GM19035 (cell line): ENCODE results near the gene NOXA1.

Source experiments
- ATAC-seq: cut with Tn5 transposase; IDR thresholded peaks from one replicate; pipeline ENCODE4 v1.9.1; 2021; ENCODE audit not compliant: unreplicated experiment

NOXA1 gene

DNA sequence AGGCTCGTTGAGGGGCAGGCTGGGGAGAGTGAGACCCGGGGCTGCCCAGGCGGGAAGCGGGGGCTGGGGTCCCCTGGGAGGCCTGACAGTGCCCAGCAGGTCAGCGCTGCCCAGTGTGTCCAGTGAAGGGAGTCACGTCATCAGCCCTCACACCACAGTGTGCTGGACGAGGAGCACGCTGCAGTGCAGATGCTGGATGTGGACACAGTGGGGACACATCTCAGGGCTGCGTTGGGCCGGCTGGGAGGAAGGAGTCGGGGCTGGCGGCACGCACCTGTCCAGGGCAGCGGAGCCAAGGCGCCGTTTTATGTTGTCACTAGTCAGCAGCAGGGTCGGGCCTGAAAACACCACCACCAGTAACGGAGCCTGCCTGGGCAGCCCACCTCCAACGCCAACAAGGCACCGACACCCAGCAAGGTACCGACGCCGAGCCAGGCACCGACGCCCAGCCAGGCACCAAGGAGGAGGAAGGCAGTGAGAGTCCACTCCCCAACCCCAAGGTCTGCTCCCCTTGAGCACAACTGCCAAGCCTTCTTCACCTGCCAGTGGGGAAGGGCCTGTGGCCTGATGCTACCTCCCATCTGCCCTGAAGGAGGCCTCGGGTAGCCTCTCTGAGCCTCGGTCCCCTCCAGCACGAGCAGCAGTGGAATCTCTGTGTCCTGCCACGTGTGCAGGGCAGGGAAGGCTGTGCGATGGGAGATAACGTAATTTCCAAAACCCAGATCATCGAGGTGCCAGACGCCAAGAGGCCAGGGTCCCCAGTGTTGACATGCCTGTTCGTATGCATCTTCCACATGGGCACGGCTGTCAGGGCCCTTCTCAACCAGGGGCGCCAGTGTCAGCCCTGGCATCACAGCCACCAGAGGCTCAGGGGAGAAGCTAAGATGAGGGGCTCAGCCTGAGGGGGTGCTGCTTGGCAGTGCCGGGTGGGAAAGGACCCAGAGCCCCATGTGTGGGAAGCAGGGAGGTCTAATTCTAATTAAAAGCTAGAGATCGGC, 57.8 kb downstream of the NOXA1 start:
- no peak for ATAC-seq

DNA sequence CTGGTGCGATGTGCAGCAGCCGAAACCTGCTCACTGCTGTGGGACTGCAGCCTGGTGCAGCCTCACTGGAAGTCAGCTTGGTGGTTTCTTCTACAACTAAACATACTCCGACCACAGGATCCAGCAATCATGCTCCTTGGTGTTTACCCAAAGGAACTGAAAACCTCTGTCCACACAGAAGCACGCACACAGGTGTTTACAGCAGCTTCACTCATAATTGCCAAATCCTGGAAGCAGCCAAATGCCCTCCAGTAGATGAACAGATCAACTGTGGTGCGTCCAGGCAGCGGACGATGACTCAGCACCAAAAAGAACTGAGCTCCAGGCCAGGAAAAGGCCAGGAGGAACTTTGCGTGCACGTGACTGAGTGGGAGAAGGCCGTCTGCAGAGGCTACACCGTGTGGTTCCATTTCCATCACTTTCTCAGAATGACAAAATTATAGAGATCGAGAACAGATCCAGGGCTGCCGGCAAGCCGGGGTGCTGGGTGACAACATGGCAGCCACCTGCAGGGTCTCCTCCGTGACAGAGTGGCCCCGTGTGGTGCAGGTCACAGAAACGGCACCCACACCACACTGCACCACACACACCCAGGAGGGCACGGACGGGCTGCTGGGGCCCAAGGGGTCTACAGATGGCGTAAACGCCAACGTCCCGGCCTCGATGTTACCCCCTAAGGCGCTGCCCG, 59.0 kb downstream of the NOXA1 start:
- ATAC-seq: no peak
